Stimulated activated CD4-positive, alpha-beta T cell treated with anti-CD3 and anti-CD28 coated beads, Interleukin-4, amount 100 ng/mL, for 4 hours (primary cell): ENCODE measurements around the gene IFNGR1.
A peak's percentile ranks its signal among the peaks of the same experiment; 100 is the strongest.
"Not testable (repeated sequence)": the region's sequence is repeated elsewhere in the genome, so short reads cannot be mapped to it uniquely, and the experiment has no call there.

Source experiments
- DNase-seq, 2 experiments: peaks; one replicate each; pipeline ENCODE4 v3.0.0-alpha.2; 2020

The IFNGR1 gene

GRCh38 chr6:137235686-137236085, 16.5 kb upstream of the IFNGR1 start:
- no peak for DNase-seq

DNA sequence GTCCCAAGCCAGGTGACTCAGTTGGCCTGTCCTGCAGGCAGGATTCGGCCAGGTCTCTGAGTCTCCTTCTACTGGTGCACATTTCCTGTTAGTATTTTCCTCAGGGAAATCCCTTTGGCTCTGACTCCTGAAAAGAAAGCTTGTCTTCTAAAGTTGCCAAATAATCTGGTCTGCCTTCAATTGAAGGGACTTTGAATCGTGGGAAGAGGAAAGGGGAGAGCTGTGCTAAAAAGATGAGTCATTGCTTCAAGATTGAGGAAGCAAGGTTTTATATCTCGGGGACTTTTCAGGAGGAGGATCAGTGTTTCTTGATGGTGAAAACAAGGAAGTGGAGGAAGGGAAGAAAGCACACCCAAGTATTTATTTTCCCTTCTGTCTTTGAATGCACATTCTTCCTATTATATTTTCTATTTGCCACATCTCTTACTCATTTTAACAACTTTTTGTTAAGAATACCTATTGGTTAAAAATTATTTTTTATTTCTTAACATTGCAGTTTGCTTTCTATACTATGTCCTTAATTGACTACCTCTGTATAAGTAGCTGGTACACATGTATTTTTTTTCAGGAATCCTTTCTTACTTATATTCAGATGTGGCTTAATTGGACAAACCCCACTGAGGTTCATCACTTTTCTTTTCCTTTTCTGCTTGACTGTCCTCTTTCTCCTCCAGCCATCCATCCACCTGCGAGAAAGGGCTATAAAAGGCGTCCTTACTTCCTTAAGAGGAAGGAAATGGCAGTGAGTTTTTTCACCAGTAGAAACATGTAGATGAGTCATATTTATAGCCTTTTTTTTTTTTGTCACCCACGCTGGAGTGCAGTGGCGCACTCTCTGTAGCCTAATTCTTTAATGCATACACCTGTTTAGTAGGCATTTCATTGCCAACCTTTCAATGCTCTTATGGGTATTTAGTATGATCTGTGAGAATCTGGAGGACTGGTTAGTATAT, 15.0 kb upstream of the IFNGR1 start:
- peak in 1 of 2 experiments; percentile 23 for DNase-seq

DNA sequence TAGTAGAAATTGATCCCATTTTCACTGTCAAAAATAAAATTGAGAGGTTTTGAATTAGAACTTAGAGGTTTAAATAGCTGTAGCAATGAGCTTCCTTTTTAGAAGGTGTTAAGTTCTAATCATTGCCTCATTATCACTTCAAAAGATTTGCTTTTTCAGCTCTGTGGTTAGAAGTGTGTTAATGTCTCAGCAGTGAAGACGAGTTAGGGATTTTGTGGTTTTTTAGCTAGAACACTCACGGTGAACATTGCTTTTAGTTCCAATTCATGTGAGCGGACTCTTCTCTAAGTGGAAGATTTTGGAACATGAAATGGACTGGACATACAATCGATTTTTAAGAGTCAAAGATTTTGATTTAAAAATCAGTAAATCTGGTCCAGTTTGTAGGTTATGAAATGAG, 12.7 kb upstream of the IFNGR1 start:
- DNase-seq: no peak

GRCh38 chr6:137230956-137231555, 11.9 kb upstream of the IFNGR1 start:
- DNase-seq: no peak

DNA sequence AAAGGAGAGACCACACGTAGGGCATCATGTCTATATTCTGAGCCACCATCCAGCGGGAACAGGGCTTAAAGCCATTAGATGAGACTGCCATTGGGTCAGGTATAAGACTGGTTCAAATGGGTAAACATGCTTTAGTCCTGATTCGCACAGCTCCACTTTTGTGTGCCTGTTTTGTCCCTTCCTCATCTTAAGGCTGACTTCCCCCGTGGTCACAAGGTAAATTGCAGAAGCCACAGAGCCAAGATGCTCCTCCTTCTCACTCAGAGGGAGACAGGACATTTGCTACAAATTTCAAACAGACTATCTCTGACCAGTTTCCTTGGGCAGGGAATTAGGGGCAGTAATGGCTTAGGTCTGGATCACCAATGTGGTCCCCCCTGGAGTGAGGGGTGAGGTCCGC, 11.4 kb upstream of the IFNGR1 start:
- no peak for DNase-seq

- no peak for DNase-seq
Observed at GRCh38 chr6:137229075-137229759, 10.0 kb upstream of the IFNGR1 start.

- DNase-seq: no peak
Observed at GRCh38 chr6:137227871-137228302, 8.7 kb upstream of the IFNGR1 start.

GRCh38 chr6:137226697-137227096, 7.5 kb upstream of the IFNGR1 start:
- DNase-seq: no peak

- DNase-seq: no peak
Observed at GRCh38 chr6:137224799-137225198, 5.6 kb upstream of the IFNGR1 start.

DNA sequence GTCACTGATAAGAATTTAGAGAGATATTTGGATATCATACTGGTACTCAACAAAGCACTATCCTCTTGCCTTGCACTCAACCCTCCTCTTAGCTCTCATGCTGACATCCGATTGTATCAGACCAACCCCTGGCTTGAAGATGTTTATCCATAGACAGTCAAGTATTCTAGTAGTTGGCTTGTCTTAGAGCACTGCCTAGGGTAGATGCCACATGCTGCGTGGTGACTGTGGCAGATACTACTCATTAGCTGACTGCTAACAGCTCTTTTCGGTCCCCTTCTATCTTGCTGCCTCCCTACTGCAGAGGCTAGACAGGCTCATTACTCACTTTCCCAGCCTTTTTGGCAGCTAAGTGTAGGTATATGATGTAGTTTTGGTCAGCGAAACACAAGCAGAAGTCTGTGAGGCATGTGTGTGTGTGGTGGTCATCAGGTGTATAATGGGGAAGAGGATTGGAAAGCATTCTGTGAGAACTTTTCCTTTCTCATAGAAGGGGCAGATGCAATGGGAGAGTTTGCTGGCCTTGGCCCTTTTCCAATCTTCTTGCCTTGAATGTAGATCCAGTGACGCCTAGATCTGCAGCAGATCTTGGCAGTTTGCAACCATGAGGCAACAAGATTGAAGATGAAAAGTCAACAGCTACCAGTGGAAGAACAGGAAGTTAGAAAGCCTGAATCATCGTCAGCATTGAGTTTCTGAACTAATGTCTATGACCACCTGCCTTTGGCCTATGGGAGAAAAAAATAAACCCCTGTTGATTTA, 4.4 kb upstream of the IFNGR1 start:
- DNase-seq: no peak

GRCh38 chr6:137222381-137222780, 3.2 kb upstream of the IFNGR1 start:
- no peak for DNase-seq

GRCh38 chr6:137219664-137220252, 573 bp upstream of the IFNGR1 start:
- DNase-seq: no peak

GRCh38 chr6:137218473-137218916, 690 bp downstream of the IFNGR1 start:
- peak; percentile 9 to 26 for DNase-seq

- no peak for DNase-seq
Observed at GRCh38 chr6:137217801-137218472, 1.2 kb downstream of the IFNGR1 start.

DNA sequence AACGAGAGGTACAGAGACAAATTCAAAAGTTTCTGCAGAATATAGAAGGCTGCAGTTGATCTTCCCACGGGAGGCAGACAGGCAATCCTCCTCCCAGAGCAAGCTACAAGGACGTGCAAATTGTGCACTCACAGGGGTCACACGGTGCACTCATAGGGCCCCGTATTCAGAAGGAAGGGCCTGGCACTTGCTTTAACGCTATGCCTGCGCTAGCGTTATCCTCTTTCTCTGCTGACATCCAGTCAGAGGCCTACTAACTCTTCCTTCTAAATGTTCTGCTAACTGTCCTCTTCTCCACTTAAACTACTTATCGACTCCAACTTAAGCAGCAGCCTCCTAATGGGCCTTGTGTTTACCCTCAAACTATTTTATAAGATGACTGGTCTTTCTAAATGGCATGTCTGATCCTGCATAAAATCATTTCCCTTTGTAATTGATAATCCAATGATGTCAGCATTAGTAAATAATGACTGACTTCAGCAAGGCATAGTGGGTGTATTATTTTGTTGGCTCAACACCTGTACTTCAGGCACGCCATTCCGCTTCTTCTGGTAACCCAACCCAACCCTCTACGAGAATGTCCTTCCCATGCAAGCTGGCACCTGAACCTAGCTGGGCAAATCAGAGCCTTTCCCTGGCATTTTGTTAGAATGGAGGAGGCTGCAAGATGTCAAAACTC, 2.2 kb downstream of the IFNGR1 start:
- DNase-seq: no peak

GRCh38 chr6:137216106-137216505, 3.1 kb downstream of the IFNGR1 start:
- no peak for DNase-seq

- DNase-seq: not testable (repeated sequence)
Observed at GRCh38 chr6:137215630-137216029, 3.6 kb downstream of the IFNGR1 start.

GRCh38 chr6:137214931-137215330, 4.3 kb downstream of the IFNGR1 start:
- no peak for DNase-seq

DNA sequence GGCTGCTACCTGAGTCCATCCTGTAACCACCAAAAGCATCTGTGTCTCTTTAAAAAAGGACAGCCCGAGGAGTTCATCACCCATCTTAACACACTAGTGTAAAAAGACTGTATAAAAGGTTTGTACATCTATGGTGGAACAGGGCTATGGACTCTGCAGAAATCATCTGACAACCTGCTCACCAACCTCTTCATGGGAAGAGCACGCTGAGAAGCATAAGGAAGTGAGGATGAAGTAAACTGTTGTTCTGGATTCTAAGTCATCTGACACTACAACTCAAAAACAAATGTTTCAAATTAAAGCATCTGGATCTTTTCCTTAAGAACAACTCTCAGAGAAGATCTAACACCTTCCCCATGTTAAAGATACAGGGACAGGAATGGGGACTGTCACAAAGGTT, 5.4 kb downstream of the IFNGR1 start:
- DNase-seq: no peak

DNA sequence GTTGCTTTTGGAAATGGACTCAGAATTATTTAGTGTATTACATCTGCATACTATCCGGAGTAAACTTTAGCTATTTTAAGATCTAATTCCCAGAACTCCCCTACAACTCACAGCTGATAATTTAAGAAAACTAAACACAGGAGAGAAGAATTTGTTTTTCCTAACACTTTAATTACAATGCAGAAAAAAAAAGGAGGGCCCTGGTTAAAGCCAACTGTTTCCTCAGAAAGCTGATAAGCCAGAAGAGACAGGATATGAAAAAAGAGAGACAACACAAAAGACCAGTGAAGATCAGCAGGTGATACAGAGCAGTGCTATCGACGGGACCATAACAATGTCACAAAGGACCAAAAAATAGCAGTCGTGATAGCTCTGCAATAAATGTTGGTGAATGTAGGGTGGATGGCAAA, 5.8 kb downstream of the IFNGR1 start:
- DNase-seq: no peak

- DNase-seq: no peak
Observed at GRCh38 chr6:137211910-137212309, 7.3 kb downstream of the IFNGR1 start.
